Osteocyte (in vitro differentiated cells): ENCODE results near the gene GMDS. TPM values are rescaled to one million over a fixed set of nuclear protein-coding genes. Genes with fewer than 3 reads are reported as not detected.

Experiments
- DNase-seq: peaks from one replicate; pipeline ENCODE4 v3.0.0; 2021; ENCODE audit warnings: mixed read lengths; ENCODE audit not compliant: unreplicated experiment; ENCODE audit errors: extremely low spot score
- H3K27ac Mint-ChIP-seq: one replicate; pipeline ENCODE4 v1.8.0; 2021; ENCODE audit warnings: mild to moderate bottlenecking, mixed read lengths; ENCODE audit not compliant: unreplicated experiment
- H3K27me3 Mint-ChIP-seq: one replicate; pipeline ENCODE4 v1.8.0; 2021; ENCODE audit warnings: mixed read lengths; ENCODE audit not compliant: unreplicated experiment
- H3K36me3 Mint-ChIP-seq: one replicate; pipeline ENCODE4 v1.8.0; 2021; ENCODE audit warnings: mixed read lengths; ENCODE audit not compliant: unreplicated experiment
- H3K4me1 Mint-ChIP-seq: one replicate; pipeline ENCODE4 v1.8.0; 2021; ENCODE audit warnings: mixed read lengths; ENCODE audit not compliant: unreplicated experiment
- H3K4me3 Mint-ChIP-seq: one replicate; pipeline ENCODE4 v1.8.0; 2021; ENCODE audit warnings: mild to moderate bottlenecking, moderate library complexity, mixed read lengths; ENCODE audit not compliant: unreplicated experiment
- H3K9me3 Mint-ChIP-seq: one replicate; pipeline ENCODE4 v1.8.0; 2021; ENCODE audit warnings: mixed read lengths; ENCODE audit not compliant: unreplicated experiment
- total RNA-seq: library from RNA; stranded (reverse); gene quantifications from 2 replicates; pipeline ENCODE4 v1.2.1, GENCODE V29; 2021
- TF ChIP-seq, protein P1 (sequence below): fragments of 200-600 bp; sonication (generic); IDR thresholded peaks from 2 replicates; pipeline ENCODE4 v1.5.0; 2021; ENCODE audit warnings: antibody characterized with exemption, mild to moderate bottlenecking, moderate library complexity

Gene GMDS
- total RNA-seq, 1 donor from 2014 or later = 30.7 TPM

DNA sequence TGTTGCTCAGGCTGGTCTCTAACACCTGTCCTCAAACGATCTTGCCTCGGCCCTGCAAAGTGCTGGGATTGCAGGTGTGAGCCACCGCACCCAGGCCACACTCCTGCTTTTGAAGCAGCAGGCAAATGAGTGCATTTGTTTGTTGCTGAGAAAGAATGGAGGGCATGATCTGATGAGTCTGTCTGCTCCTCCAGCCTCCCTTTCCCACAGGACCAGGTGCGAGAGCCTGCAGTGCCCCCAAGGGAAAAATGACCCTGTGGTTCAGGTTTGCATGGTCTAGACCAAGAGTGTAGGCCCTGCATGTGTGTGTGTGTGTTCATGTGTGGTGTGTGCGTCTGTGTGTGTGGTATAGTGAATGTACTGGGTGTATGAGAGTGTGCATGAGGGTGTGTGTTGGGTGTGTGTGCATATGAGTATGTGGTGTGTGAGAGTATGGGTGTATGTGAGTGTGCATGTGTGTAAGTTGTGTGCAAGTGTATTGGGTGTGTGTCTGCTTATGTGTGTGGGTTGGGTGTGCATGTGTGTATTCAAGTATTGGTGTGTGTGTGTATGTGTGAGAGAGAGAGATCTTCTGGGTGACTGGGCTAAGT, 658.4 kb downstream of the GMDS start:
- TF ChIP-seq, protein P1, sequence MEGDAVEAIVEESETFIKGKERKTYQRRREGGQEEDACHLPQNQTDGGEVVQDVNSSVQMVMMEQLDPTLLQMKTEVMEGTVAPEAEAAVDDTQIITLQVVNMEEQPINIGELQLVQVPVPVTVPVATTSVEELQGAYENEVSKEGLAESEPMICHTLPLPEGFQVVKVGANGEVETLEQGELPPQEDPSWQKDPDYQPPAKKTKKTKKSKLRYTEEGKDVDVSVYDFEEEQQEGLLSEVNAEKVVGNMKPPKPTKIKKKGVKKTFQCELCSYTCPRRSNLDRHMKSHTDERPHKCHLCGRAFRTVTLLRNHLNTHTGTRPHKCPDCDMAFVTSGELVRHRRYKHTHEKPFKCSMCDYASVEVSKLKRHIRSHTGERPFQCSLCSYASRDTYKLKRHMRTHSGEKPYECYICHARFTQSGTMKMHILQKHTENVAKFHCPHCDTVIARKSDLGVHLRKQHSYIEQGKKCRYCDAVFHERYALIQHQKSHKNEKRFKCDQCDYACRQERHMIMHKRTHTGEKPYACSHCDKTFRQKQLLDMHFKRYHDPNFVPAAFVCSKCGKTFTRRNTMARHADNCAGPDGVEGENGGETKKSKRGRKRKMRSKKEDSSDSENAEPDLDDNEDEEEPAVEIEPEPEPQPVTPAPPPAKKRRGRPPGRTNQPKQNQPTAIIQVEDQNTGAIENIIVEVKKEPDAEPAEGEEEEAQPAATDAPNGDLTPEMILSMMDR = no peak
- Mint-ChIP-seq H3K4me3 (no peak overlapping the region), H3K27ac (no peak overlapping the region), H3K27me3 (peaks cover 19% of the 10 kb centered on the region), H3K9me3 (peaks cover 13% of the 10 kb centered on the region), H3K4me1 (no peaks in the 10 kb centered on the region), H3K36me3 (no peaks in the 10 kb centered on the region)
- peak; percentile 44 for DNase-seq

DNA sequence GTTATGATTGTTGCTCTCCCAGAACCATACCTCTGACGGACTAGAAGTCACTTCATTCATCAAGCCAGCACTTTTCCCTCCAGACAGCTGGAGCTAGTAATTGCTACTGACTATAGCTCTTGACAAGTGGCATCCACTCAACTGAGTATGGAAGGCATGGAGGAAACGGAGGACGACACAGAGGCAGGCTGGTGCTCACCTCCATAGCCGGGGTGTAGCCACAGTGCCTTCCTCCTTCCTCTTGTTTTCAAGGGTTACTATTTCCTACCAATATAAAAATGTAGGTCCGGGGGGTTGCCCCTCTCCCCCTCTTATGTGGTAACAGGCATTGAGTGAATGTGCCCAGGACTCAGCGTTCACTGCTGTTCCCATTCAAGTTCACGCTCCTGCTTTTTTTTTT, 659.1 kb downstream of the GMDS start:
- Mint-ChIP-seq H3K4me1 (no peaks in the 10 kb centered on the region), H3K27ac (no peak overlapping the region), H3K9me3 (peaks cover 13% of the 10 kb centered on the region), H3K27me3 (peaks cover 17% of the 10 kb centered on the region), H3K36me3 (no peaks in the 10 kb centered on the region), H3K4me3 (no peak overlapping the region)
- DNase-seq = peak; percentile 56
- TF ChIP-seq, protein P1 = no peak

DNA sequence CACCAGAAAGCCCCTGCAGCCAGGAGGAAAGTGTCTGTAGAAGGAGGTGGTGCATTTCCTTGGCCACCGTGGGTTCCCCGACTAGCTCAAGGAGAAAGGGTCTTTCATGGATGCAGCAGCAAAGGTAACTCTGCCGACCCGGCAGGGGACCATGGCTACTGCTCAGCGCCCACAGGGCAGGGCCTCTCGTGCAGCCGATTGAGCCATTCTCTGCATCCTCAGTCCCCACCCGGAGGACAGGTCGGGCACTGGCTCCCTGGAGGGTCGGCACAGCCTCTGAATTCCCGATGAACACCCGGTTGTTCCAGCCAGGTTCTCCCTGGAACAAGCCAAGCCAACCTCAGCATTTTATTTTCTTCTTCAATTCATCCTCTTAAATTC, 659.7 kb downstream of the GMDS start:
- no peak overlapping the region for H3K4me3 Mint-ChIP-seq
- peaks cover 17% of the 10 kb centered on the region for H3K27me3 Mint-ChIP-seq
- DNase-seq = peak; percentile 76
- H3K36me3 Mint-ChIP-seq = no peaks in the 10 kb centered on the region
- peaks cover 13% of the 10 kb centered on the region for H3K9me3 Mint-ChIP-seq
- no peak overlapping the region for H3K27ac Mint-ChIP-seq
- TF ChIP-seq, protein P1 = no peak
- H3K4me1 Mint-ChIP-seq = no peaks in the 10 kb centered on the region

DNA sequence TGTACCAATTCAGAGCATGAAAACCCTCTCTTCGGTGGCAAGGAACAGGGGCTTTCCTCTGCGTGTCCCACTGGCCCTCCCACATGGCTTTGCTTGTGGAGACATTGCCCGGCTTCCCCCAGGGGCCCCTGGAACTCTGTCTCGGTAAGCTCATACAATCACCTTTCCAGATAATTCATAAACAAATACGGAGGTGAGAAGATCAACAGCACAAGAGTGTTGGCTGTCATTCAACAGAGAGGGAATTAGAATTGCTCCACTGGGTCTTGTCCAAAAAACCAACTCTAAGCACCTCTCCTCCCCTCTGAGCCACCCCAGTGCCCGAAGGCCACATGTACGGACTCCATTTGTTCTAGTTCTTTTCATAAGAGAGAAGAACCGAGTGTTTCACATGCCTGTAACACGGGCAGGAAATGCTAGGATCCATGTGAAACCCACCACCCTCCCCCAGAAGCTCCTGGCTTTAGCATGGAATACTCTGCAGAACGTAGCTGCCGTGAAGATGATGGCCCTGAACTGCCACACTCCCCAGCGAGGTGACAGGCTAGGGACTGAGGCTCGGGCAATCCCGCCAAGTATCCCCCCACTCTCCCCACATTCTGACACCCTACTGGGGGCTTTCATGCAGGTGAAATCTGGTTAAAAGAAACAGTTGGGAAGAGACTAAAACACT, 660.3 kb downstream of the GMDS start:
- Mint-ChIP-seq H3K36me3 (no peaks in the 10 kb centered on the region), H3K9me3 (peaks cover 11% of the 10 kb centered on the region), H3K27me3 (peaks cover 17% of the 10 kb centered on the region), H3K27ac (no peak overlapping the region), H3K4me3 (no peak overlapping the region), H3K4me1 (no peaks in the 10 kb centered on the region)
- TF ChIP-seq, protein P1 = no peak
- DNase-seq = peak; percentile 70

DNA sequence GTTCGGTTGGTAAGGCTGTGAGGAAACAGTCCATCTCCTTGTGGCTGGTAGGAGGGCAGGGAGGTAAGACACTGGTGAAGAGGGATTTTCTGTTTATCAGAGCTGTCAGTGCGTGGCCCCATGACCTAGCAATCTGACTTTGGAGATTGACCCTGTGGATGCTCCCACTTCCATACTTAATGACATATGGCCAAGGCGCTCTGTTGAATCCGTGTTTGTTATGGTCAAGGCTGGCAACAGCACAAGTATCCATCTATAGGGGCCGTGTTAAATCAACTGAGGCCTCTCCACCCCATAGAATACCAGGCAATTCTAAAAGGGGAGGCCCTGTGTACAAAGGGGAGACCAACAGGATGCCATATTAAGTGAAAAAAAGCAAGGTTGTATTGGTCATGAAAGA, 661.3 kb downstream of the GMDS start:
- Mint-ChIP-seq H3K27me3 (peaks cover 13% of the 10 kb centered on the region), H3K27ac (no peak overlapping the region), H3K4me3 (no peak overlapping the region), H3K4me1 (no peaks in the 10 kb centered on the region), H3K36me3 (no peaks in the 10 kb centered on the region), H3K9me3 (peaks cover 9% of the 10 kb centered on the region)
- TF ChIP-seq, protein P1 = no peak
- peak; percentile 42 for DNase-seq
